NCI-H1436 (cell line): ENCODE data around the gene TECR.
"Not testable (repeated sequence)": the region's sequence is repeated elsewhere in the genome, so short reads cannot be mapped to it uniquely, and the experiment has no call there.

ENCODE experiments used
- DNase-seq: peaks from one replicate; lab custom pipeline; 2025; lab: John Stamatoyannopoulos, UW

Gene TECR

GRCh38 chr19:14589433-14589832 is 60.0 kb downstream of the TECR start:
- DNase-seq, result not testable (repeated sequence)

GRCh38 chr19:14595558-14595957 is 66.2 kb downstream of the TECR start:
- no peak for DNase-seq

- DNase-seq, result no peak
Observed at GRCh38 chr19:14599548-14600147, 70.3 kb downstream of the TECR start.

- no peak for DNase-seq
Observed at GRCh38 chr19:14603990-14604387, 74.6 kb downstream of the TECR start.

GRCh38 chr19:14606627-14607026 is 77.2 kb downstream of the TECR start:
- no peak for DNase-seq

- no peak for DNase-seq
Observed at GRCh38 chr19:14611051-14611450, 81.7 kb downstream of the TECR start.

- DNase-seq, result not testable (repeated sequence)
Observed at GRCh38 chr19:14612242-14612641, 82.8 kb downstream of the TECR start.

- DNase-seq, result no peak
Observed at GRCh38 chr19:14612657-14613056, 83.3 kb downstream of the TECR start.

- DNase-seq, result not testable (repeated sequence)
Observed at GRCh38 chr19:14613399-14614098, 84.2 kb downstream of the TECR start.

GRCh38 chr19:14614099-14614412 is 84.7 kb downstream of the TECR start:
- DNase-seq, result no peak
